Bronchial epithelial cell (primary cell): ENCODE results near the gene CANT1. TPM values are rescaled to one million over a fixed set of nuclear protein-coding genes. Genes with fewer than 3 reads are reported as not detected.
"Not testable (repeated sequence)": the region's sequence is repeated elsewhere in the genome, so short reads cannot be mapped to it uniquely, and the experiment has no call there.

Experiments used
- DNase-seq: peaks from one replicate; pipeline ENCODE4 v3.0.0-alpha.2; 2010; ENCODE audit warnings: low read depth
- FAIRE-seq: peaks from 2 replicates; lab custom pipeline; 2011; peaks lifted over from hg19 to GRCh38; lab: Jason Lieb, UNC
- H3K27me3 ChIP-seq: 2 replicates; pipeline ENCODE4 v1.5.1; 2011; ENCODE audit warnings: low read length; ENCODE audit not compliant: control insufficient read depth, insufficient read depth
- H3K36me3 ChIP-seq: 2 replicates; pipeline ENCODE4 v1.5.1; 2011; ENCODE audit warnings: low read length; ENCODE audit not compliant: control insufficient read depth, insufficient read depth
- H3K4me3 ChIP-seq: 2 replicates; pipeline ENCODE4 v1.5.1; 2011; ENCODE audit warnings: mild to moderate bottlenecking, low read depth, low read length, control low read depth
- CTCF ChIP-seq: IDR thresholded peaks from 2 replicates; pipeline ENCODE4 v1.5.1; 2011; ENCODE audit warnings: mild to moderate bottlenecking, moderate library complexity, low read length, control low read depth, inconsistent platforms; ENCODE audit not compliant: insufficient read depth, severe bottlenecking
- total RNA-seq: library from RNA; depleted of rRNA; stranded (reverse); fragments of >200 nt; gene quantifications from 2 replicates; pipeline ENCODE4 v1.2.1, GENCODE V29; 2014

CANT1 gene
- total RNA-seq, 1 donor from 2014 or later = 60.0 TPM

GRCh38 chr17:78946631-78947030 is 62.9 kb downstream of the CANT1 start:
- no peak for TF ChIP-seq CTCF
- H3K36me3 ChIP-seq = no peaks in the 10 kb centered on the region
- H3K27me3 ChIP-seq = no peaks in the 10 kb centered on the region
- FAIRE-seq (no peak), DNase-seq (no peak)
- H3K4me3 ChIP-seq = no peak overlapping the region

- Histone ChIP-seq H3K27me3 (no peaks in the 10 kb centered on the region), H3K4me3 (no peak overlapping the region), H3K36me3 (no peaks in the 10 kb centered on the region)
- TF ChIP-seq CTCF = no peak
- no peak for DNase-seq
- no peak for FAIRE-seq
These were observed 63.4 kb downstream of the CANT1 start for GRCh38 chr17:78946131-78946530.

- not testable (repeated sequence) for H3K27me3 ChIP-seq, DNase-seq, H3K4me3 ChIP-seq, FAIRE-seq, H3K36me3 ChIP-seq
These were observed 64.1 kb downstream of the CANT1 start for GRCh38 chr17:78945455-78945854.

GRCh38 chr17:78944956-78945355 is 64.6 kb downstream of the CANT1 start:
- no peak for TF ChIP-seq CTCF
- no peaks in the 10 kb centered on the region for H3K27me3 ChIP-seq
- H3K36me3 ChIP-seq = no peaks in the 10 kb centered on the region
- no peak for FAIRE-seq
- no peak overlapping the region for H3K4me3 ChIP-seq
- DNase-seq = no peak

- no peak for FAIRE-seq
- no peaks in the 10 kb centered on the region for H3K27me3 ChIP-seq
- TF ChIP-seq CTCF = no peak
- H3K36me3 ChIP-seq = no peaks in the 10 kb centered on the region
- no peak for DNase-seq
- H3K4me3 ChIP-seq = no peak overlapping the region
These were observed 65.5 kb downstream of the CANT1 start for GRCh38 chr17:78944026-78944425.

Other genes starting within 250 kb of the CANT1 start
- gene CYTH1, start 227.5 kb downstream of the CANT1 start, total RNA-seq = 35.5 and 44.8 TPM in 2 replicates
- 18.8 and 21.6 TPM in 2 replicates for gene USP36, start 168.9 kb downstream of the CANT1 start, total RNA-seq
- 0.13 and 0.26 TPM in 2 replicates for gene CEP295NL, start 106.6 kb downstream of the CANT1 start, total RNA-seq
- gene TIMP2, start 84.4 kb downstream of the CANT1 start, total RNA-seq = 2.1 and 2.2 TPM in 2 replicates
- gene LGALS3BP, start 29.8 kb downstream of the CANT1 start, total RNA-seq = 116 and 118 TPM in 2 replicates
- gene C1QTNF1, start 14.4 kb upstream of the CANT1 start, total RNA-seq = 0.13 and 0.79 TPM in 2 replicates
- gene ENGASE, start 65.1 kb upstream of the CANT1 start, total RNA-seq = 8.1 and 10.5 TPM in 2 replicates